ENCODE results near the gene RBM6.

DNA sequence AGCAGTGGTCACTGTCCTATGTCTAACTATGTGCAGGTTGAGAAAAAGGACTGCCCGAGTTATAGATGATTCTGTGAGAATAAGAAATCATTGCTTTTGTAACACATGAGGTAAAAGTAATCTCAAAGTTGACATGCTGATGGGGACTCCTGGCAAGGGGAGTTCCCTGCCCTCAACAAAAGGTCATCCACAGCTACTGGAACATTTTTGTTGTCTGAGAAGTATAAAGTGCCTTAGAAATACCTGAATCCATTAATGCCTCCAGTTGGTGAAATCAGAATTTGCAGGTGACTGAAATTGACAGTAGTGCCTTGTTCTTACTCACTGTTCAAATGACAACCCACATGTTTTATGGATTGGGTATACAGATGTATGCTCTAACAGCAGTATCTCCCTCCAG lies 105.0 kb downstream of the RBM6 start:
- TF ChIP-seq, protein P1, sequence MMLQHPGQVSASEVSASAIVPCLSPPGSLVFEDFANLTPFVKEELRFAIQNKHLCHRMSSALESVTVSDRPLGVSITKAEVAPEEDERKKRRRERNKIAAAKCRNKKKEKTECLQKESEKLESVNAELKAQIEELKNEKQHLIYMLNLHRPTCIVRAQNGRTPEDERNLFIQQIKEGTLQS (IDR thresholded peaks at IDR 0.05): no peak
- TF ChIP-seq, protein P1 (CRISPR knock-in tag; conservative IDR thresholded peaks at IDR 0.05): no peak
- TF ChIP-seq, protein P2, sequence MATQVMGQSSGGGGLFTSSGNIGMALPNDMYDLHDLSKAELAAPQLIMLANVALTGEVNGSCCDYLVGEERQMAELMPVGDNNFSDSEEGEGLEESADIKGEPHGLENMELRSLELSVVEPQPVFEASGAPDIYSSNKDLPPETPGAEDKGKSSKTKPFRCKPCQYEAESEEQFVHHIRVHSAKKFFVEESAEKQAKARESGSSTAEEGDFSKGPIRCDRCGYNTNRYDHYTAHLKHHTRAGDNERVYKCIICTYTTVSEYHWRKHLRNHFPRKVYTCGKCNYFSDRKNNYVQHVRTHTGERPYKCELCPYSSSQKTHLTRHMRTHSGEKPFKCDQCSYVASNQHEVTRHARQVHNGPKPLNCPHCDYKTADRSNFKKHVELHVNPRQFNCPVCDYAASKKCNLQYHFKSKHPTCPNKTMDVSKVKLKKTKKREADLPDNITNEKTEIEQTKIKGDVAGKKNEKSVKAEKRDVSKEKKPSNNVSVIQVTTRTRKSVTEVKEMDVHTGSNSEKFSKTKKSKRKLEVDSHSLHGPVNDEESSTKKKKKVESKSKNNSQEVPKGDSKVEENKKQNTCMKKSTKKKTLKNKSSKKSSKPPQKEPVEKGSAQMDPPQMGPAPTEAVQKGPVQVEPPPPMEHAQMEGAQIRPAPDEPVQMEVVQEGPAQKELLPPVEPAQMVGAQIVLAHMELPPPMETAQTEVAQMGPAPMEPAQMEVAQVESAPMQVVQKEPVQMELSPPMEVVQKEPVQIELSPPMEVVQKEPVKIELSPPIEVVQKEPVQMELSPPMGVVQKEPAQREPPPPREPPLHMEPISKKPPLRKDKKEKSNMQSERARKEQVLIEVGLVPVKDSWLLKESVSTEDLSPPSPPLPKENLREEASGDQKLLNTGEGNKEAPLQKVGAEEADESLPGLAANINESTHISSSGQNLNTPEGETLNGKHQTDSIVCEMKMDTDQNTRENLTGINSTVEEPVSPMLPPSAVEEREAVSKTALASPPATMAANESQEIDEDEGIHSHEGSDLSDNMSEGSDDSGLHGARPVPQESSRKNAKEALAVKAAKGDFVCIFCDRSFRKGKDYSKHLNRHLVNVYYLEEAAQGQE (IDR thresholded peaks at IDR 0.05; ENCODE audit: borderline replicate concordance): no peak
- TF ChIP-seq, protein P2 (CRISPR knock-in tag; IDR thresholded peaks at IDR 0.05; ENCODE audit: low read depth): no peak
- TF ChIP-seq, protein P3, sequence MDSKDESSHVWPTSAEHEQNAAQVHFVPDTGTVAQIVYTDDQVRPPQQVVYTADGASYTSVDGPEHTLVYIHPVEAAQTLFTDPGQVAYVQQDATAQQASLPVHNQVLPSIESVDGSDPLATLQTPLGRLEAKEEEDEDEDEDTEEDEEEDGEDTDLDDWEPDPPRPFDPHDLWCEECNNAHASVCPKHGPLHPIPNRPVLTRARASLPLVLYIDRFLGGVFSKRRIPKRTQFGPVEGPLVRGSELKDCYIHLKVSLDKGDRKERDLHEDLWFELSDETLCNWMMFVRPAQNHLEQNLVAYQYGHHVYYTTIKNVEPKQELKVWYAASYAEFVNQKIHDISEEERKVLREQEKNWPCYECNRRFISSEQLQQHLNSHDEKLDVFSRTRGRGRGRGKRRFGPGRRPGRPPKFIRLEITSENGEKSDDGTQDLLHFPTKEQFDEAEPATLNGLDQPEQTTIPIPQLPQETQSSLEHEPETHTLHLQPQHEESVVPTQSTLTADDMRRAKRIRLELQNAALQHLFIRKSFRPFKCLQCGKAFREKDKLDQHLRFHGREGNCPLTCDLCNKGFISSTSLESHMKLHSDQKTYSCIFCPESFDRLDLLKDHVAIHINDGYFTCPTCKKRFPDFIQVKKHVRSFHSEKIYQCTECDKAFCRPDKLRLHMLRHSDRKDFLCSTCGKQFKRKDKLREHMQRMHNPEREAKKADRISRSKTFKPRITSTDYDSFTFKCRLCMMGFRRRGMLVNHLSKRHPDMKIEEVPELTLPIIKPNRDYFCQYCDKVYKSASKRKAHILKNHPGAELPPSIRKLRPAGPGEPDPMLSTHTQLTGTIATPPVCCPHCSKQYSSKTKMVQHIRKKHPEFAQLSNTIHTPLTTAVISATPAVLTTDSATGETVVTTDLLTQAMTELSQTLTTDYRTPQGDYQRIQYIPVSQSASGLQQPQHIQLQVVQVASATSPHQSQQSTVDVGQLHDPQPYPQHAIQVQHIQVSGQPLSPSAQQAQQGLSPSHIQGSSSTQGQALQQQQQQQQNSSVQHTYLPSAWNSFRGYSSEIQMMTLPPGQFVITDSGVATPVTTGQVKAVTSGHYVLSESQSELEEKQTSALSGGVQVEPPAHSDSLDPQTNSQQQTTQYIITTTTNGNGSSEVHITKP (IDR thresholded peaks at IDR 0.05; ENCODE audit: partially characterized antibody): no peak
- TF ChIP-seq RFX5 (IDR thresholded peaks at IDR 0.05; ENCODE audit: low read depth, low read length): no peak
- TF ChIP-seq, protein P4, sequence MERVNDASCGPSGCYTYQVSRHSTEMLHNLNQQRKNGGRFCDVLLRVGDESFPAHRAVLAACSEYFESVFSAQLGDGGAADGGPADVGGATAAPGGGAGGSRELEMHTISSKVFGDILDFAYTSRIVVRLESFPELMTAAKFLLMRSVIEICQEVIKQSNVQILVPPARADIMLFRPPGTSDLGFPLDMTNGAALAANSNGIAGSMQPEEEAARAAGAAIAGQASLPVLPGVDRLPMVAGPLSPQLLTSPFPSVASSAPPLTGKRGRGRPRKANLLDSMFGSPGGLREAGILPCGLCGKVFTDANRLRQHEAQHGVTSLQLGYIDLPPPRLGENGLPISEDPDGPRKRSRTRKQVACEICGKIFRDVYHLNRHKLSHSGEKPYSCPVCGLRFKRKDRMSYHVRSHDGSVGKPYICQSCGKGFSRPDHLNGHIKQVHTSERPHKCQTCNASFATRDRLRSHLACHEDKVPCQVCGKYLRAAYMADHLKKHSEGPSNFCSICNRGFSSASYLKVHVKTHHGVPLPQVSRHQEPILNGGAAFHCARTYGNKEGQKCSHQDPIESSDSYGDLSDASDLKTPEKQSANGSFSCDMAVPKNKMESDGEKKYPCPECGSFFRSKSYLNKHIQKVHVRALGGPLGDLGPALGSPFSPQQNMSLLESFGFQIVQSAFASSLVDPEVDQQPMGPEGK (CRISPR knock-in tag; IDR thresholded peaks at IDR 0.05; ENCODE audit: borderline replicate concordance): no peak
